Activated CD4-positive, alpha-beta memory T cell treated with anti-CD3 and anti-CD28 coated beads for 36 hours (primary cell): ENCODE measurements around the gene NF1. TPM values are rescaled to one million over a fixed set of nuclear protein-coding genes. Genes with fewer than 3 reads are reported as not detected.

ENCODE experiments used
- CTCF ChIA-PET: fragments of 350-600 bp; sonication (Branson Sonifier 250); formaldehyde crosslinking; loops from one replicate; lab custom pipeline; 2021; ENCODE audit warnings: antibody characterized with exemption, inconsistent platforms; lab: Charles Lee
- POLR2A ChIA-PET: fragments of 350-600 bp; sonication (Branson Sonifier 250); formaldehyde crosslinking; loops from one replicate; lab custom pipeline; 2021; ENCODE audit warnings: antibody characterized with exemption; lab: Charles Lee
- DNase-seq: peaks from one replicate; pipeline ENCODE4 v3.0.0-alpha.2; 2020
- H3K27ac Mint-ChIP-seq: one replicate; pipeline ENCODE4 v1.8.0; 2021; ENCODE audit warnings: mixed read lengths
- H3K27me3 Mint-ChIP-seq: one replicate; pipeline ENCODE4 v1.8.0; 2021; ENCODE audit warnings: mixed read lengths
- H3K36me3 Mint-ChIP-seq: one replicate; pipeline ENCODE4 v1.8.0; 2021; ENCODE audit warnings: mixed read lengths
- H3K4me1 Mint-ChIP-seq: one replicate; pipeline ENCODE4 v1.8.0; 2021; ENCODE audit warnings: low read depth, mixed read lengths
- H3K4me3 Mint-ChIP-seq: one replicate; pipeline ENCODE4 v1.8.0; 2021; ENCODE audit warnings: mild to moderate bottlenecking, mixed read lengths
- H3K9me3 Mint-ChIP-seq: one replicate; pipeline ENCODE4 v1.8.0; 2021; ENCODE audit warnings: mixed read lengths
- intact Hi-C: fragments of 100-400 bp; cut with micrococcal nuclease; formaldehyde crosslinking; loops from one replicate; pipeline ENCODE4 v1.15.1; 2023
- total RNA-seq, 2 experiments: library from RNA; stranded (reverse); gene quantifications; one replicate each; pipeline ENCODE4 v1.2.3, GENCODE V29; 2021

The NF1 gene
- total RNA-seq, 2 experiments from 2014 or later: 26.5 to 27.0 TPM

DNA sequence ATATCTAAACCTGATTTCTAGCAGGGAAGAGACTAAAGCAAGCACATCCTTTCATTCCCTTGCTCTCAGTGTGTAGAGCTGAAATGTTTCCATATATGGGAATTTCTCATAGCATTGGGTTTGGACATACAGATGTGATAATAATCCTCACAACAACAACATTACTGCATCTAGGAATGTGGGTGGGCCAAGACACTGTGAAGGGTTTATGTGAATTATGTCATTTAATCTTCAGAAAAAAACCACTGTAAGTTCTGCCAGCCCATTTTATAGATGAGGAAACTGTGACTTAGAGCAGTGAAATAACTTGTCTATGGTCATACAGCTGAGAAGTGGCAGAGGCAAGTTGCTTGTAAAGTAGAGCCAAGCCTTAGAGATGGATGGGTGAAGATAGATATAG, 197.0 kb downstream of the NF1 start:
- Mint-ChIP-seq H3K4me3 (no peak overlapping the region), H3K36me3 (peaks cover 4% of the 10 kb centered on the region), H3K9me3 (no peaks in the 10 kb centered on the region), H3K27ac (no peak overlapping the region), H3K27me3 (no peaks in the 10 kb centered on the region), H3K4me1 (peaks cover 5% of the 10 kb centered on the region)
- DNase-seq: no peak
- CTCF ChIA-PET: no interaction called here
- intact Hi-C loops: no loop called here
- POLR2A ChIA-PET: no interaction called here

DNA sequence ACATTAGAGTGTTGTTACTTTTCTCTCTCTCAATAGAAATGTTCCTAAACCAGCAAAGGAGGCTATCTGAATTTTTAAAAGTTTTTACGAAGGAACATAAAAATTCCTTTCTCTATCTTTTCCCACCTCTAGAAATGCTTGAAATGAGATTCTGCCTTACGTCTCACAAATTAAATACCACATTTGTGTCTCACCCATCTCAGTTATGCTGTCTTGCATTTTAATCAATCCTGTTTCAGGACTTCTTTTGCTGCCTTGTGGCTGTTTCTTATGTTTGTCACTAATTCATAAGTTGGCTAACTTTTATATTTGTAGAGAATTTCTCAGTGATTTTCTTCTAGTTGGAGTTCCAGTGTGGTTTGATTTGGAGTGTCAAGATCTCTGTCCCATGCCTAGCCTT, 198.8 kb downstream of the NF1 start:
- H3K27me3 Mint-ChIP-seq: no peaks in the 10 kb centered on the region
- DNase-seq: no peak
- H3K27ac Mint-ChIP-seq: no peak overlapping the region
- CTCF ChIA-PET: no interaction called here
- H3K4me1 Mint-ChIP-seq: peaks cover 5% of the 10 kb centered on the region
- no peaks in the 10 kb centered on the region for H3K36me3 Mint-ChIP-seq
- POLR2A ChIA-PET: no interaction called here
- intact Hi-C loops: no loop called here
- H3K4me3 Mint-ChIP-seq: no peak overlapping the region
- no peaks in the 10 kb centered on the region for H3K9me3 Mint-ChIP-seq

DNA sequence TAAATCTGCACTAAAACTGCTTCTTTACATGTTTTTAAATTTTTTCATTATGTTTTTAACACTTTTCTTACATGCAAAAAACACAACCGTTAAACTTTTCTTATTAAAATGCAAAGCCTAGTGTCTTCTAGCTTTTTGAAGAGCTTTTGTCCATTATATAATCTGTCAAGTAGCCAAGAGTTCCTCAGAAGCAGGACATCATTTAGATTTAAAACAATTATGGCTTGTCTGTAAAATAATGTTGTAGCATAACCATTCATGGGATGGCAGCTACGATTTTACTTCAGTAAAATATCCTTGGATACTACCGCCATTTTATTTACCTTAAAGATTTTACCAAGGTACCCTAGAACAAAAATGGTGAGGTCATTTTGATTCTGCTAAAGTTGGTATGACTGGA, 199.5 kb downstream of the NF1 start:
- CTCF ChIA-PET: no interaction called here
- Mint-ChIP-seq H3K36me3 (no peaks in the 10 kb centered on the region), H3K27ac (no peak overlapping the region), H3K9me3 (no peaks in the 10 kb centered on the region), H3K4me3 (no peak overlapping the region), H3K27me3 (no peaks in the 10 kb centered on the region), H3K4me1 (peaks cover 3% of the 10 kb centered on the region)
- intact Hi-C loops: no loop called here
- DNase-seq: no peak
- POLR2A ChIA-PET: no interaction called here

DNA sequence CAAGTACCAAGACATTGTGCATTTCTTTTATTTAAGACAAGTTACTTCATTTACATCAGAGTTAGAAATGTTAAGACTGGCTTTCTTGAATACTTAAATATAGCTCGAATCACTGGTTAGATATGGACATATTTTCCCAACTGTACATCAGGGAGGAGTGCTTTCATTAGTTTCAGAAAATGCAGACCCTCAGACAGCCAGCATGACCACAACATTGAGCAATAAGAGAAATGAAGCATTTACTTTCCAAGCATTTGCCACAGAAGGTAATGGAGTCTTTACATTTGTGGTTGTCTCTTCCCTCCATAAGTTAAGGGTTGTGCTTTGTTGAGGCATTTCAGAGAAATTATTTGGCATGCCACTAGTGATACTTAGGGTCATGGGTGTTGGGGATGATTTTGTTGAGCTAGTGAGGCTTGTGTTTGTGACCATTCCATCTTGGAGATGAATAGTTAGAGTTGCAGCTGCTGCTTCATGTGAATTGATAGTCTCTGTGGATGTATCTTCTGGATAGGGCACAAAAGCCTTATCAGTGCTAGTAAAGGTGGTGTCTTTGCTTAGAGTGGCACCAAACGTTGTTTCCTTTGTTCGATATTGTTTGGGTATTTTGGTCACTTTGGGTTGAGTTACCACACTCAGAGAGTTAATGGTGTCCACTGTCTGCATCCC, 200.2 kb downstream of the NF1 start:
- no peak for DNase-seq
- H3K27ac Mint-ChIP-seq: no peak overlapping the region
- CTCF ChIA-PET: no interaction called here
- H3K27me3 Mint-ChIP-seq: no peaks in the 10 kb centered on the region
- H3K9me3 Mint-ChIP-seq: no peaks in the 10 kb centered on the region
- intact Hi-C loops: no loop called here
- no peak overlapping the region for H3K4me3 Mint-ChIP-seq
- H3K36me3 Mint-ChIP-seq: no peaks in the 10 kb centered on the region
- POLR2A ChIA-PET: no interaction called here
- peaks cover 3% of the 10 kb centered on the region for H3K4me1 Mint-ChIP-seq

DNA sequence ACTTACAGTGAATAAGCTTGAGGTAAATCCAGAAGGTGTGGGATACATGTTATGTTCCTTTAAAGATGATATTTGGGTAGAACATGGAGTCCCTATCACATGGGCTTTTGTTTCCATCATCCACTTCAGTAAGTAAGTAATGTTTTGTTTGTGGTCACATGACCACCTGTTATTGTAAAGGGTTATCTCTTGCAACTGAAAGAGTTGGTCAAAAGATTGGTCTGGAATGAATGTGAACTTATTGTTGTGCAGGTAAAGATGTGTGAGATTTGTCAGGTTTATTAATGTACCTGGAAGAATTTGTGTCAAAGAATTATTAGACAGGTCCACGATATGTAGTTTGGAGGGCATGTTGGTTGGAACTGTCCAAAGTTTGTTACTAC, 200.7 kb downstream of the NF1 start:
- H3K9me3 Mint-ChIP-seq: no peaks in the 10 kb centered on the region
- no peaks in the 10 kb centered on the region for H3K36me3 Mint-ChIP-seq
- ChIA-PET POLR2A (no interaction called here), CTCF (no interaction called here)
- H3K27ac Mint-ChIP-seq: no peak overlapping the region
- no peaks in the 10 kb centered on the region for H3K27me3 Mint-ChIP-seq
- peaks cover 2% of the 10 kb centered on the region for H3K4me1 Mint-ChIP-seq
- no peak overlapping the region for H3K4me3 Mint-ChIP-seq
- intact Hi-C loops: no loop called here
- DNase-seq: no peak

DNA sequence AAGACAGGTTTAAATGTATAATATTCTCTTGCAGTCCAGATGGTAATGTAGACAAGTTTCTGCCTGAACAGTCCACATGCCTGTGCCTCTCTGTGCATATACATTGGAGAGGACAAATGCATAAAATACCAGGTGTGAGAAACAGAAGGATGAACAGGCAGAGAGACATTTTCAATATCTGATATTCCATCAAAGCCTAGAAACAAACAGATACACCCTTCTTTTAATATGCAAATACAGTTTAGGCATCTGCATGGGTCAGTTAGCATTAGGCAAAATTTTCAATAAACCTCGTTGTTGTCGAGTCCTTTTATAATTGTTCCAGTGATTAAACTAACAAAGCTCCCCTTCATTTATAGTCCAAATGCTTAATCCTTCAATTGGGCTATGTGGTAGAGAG, 201.4 kb downstream of the NF1 start:
- Mint-ChIP-seq H3K36me3 (no peaks in the 10 kb centered on the region), H3K27ac (no peak overlapping the region), H3K4me1 (peaks cover 7% of the 10 kb centered on the region), H3K27me3 (no peaks in the 10 kb centered on the region), H3K9me3 (no peaks in the 10 kb centered on the region), H3K4me3 (no peak overlapping the region)
- no peak for DNase-seq
- intact Hi-C loops: no loop called here
- ChIA-PET POLR2A (no interaction called here), CTCF (no interaction called here)

DNA sequence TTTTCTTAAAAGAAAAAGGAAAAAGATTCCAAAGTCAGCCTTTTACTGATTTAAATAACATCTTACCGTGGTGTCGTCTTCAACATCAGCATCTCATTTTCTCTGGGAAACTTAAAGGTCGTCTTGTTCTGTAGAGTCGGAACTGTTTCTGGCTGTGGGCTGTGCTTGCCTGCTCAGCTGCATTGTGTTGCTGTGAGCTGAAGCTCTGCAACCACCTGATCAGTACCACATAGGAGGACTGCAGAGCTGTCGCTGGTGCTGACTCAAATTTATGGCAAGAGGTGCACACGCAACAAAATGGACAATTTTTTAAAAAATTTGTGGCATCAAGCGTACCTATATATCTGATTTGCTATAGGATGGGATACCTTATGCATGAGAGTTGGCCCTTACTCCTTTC, 202.3 kb downstream of the NF1 start, which contains the start of gene OMG:
Gene OMG (minus strand): TSS at position 150 of the 400 bp plus-strand sequence. CDS start 908 bp downstream, outside the sequence.
- no peak for DNase-seq
- Mint-ChIP-seq H3K9me3 (no peaks in the 10 kb centered on the region), H3K4me1 (peaks cover 15% of the 10 kb centered on the region), H3K27me3 (no peaks in the 10 kb centered on the region), H3K27ac (no peak within 1 kb of the TSS), H3K4me3 (no peak within 1 kb of the TSS), H3K36me3 (no peaks in the 10 kb centered on the region)
- ChIA-PET POLR2A (no interaction called here), CTCF (no interaction called here)
- intact Hi-C loops: no loop called here

DNA sequence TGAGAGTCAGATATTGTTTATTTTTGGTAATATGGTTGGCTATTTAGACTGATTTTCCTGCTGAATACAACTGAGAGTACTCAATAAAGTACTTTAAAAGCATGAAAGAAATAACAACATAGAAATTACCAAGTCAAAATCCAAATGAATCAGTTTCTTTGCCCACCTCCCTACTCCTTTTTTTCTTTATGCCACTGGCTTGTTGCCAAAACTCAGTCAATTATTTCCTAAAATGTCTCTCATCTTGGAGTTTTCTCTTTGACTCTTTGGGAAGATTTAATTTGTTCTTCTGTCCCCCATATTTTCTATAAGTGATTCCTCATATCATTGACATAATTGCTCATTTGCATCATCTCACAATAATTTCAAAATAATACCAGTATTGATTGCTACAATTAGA, 204.8 kb downstream of the NF1 start:
- Mint-ChIP-seq H3K9me3 (peaks cover 3% of the 10 kb centered on the region), H3K4me1 (peaks cover 28% of the 10 kb centered on the region), H3K36me3 (peaks cover 19% of the 10 kb centered on the region), H3K4me3 (no peak overlapping the region), H3K27ac (no peak overlapping the region), H3K27me3 (no peaks in the 10 kb centered on the region)
- DNase-seq: no peak
- POLR2A ChIA-PET: no interaction called here
- intact Hi-C loops: no loop called here
- CTCF ChIA-PET: no interaction called here

DNA sequence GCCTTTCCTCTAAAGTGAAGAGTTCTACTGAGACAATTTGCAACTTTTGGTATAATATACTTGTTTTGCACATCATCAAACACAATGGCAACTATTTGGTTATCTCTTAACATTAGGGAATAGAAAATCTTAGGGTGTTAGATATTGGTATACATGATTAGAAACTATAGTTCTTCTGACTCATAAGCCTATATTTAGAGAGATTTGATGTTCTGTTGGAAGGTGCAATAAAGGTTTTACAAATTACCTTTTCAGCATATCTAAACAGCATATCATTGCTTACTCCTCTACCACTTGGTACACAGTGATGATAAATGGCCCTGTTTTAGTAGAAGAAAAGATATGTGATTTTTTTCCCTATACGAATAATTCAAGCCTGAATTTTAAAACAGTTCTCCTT, 212.9 kb downstream of the NF1 start:
- H3K4me3 Mint-ChIP-seq: peak overlapping the region; percentile 30
- peaks cover 3% of the 10 kb centered on the region for H3K9me3 Mint-ChIP-seq
- peaks cover 62% of the 10 kb centered on the region for H3K4me1 Mint-ChIP-seq
- H3K36me3 Mint-ChIP-seq: peaks cover 41% of the 10 kb centered on the region
- DNase-seq: no peak
- ChIA-PET POLR2A (interaction anchor here (1.0 kb wide), 1 partner anchor 12 kb away, joined by 8 read pairs; no protein-coding TSS in a partner anchor), CTCF (no interaction called here)
- intact Hi-C loops: loop anchor here (2.0 kb wide), 2 partner anchors 13 to 65 kb away; partner anchors contain the start of gene EVI2A
- H3K27ac Mint-ChIP-seq: peak overlapping the region; percentile 92
- H3K27me3 Mint-ChIP-seq: no peaks in the 10 kb centered on the region

DNA sequence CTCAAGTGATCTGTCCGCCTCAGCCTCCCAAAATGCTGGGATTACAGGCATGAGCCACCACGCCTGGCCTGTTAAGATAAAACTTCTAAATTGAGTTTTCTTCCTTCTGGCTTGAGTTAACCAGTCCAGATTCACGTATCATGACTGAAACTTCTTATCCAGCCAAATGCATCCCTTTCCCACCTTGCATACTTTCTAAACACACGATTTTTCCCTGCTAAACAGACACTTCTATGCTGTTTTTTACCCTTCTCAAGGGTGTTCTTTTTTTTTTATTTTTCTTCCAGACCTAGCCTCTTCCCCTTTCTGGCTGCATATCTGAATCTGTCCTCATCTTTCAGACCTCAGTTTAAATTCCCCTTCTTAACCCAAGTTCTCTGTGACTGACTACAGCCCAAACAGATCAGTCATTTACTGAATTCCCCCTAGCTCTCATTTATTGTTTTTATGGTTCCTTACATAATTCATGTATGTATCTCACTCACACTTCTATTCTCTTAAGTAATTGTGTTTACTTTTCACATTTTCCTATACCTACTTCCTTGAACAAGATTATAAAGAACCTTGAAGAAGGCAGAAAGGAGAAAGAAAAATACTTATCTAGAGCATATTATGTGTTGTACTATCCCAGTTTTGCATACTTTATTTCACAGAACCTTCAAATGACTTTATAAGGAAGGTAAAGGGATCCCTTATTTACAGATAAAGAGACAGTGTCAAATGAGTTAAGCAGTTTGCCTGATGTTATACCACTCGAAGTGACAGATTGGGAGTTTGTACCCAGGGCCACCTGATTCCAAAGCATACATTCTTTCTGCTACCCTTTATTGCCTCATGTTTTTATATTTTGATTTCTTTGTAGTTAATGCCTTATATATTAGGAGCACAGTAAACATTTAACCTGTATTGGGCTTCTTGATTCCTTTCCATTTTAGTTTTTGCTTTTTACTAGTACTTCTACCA, 213.9 kb downstream of the NF1 start:
- Mint-ChIP-seq H3K36me3 (peaks cover 31% of the 10 kb centered on the region), H3K4me1 (peaks cover 57% of the 10 kb centered on the region), H3K4me3 (peak overlapping the region; percentile 65), H3K27ac (peak overlapping the region; percentile 92), H3K27me3 (no peaks in the 10 kb centered on the region), H3K9me3 (no peaks in the 10 kb centered on the region)
- intact Hi-C loops: loop anchor here (2.0 kb wide), 1 partner anchor 64 kb away; no protein-coding TSS in a partner anchor
- ChIA-PET CTCF (no interaction called here), POLR2A (interaction anchor here (4.5 kb wide), 1 partner anchor 11 kb away, joined by 106 read pairs; the partner anchor contains the start of gene EVI2A)
- no peak for DNase-seq

DNA sequence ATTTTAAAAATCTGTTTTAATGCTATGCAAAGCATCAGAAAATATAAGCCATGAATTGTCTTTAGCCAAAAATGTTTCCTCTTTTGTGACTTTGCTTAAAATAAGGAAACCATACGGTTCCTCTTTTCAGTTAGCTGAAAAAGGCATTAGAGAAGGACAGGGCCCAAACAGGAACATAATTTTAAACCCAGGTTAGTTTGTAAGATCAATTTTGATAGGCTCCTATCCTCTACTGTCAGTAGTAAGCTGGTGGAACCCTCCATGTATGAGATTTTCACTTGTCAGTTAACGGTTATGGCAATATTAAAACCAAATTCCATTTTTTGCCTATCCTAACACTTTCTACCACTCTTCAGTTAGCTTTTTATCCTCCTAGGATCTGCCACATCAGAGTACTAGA, 214.8 kb downstream of the NF1 start:
- H3K36me3 Mint-ChIP-seq: peaks cover 26% of the 10 kb centered on the region
- H3K27me3 Mint-ChIP-seq: no peaks in the 10 kb centered on the region
- ChIA-PET CTCF (interaction anchor here (1.7 kb wide), 1 partner anchor 10 kb away, joined by 13 read pairs; no protein-coding TSS in a partner anchor), POLR2A (interaction anchor here (4.5 kb wide), 1 partner anchor 10 kb away, joined by 106 read pairs; the partner anchor contains the start of gene EVI2A)
- H3K4me3 Mint-ChIP-seq: peak overlapping the region; percentile 83
- DNase-seq: no peak
- peaks cover 57% of the 10 kb centered on the region for H3K4me1 Mint-ChIP-seq
- H3K9me3 Mint-ChIP-seq: no peaks in the 10 kb centered on the region
- H3K27ac Mint-ChIP-seq: peak overlapping the region; percentile 92
- intact Hi-C loops: loop anchor here (2.0 kb wide), 1 partner anchor 63 kb away; no protein-coding TSS in a partner anchor

DNA sequence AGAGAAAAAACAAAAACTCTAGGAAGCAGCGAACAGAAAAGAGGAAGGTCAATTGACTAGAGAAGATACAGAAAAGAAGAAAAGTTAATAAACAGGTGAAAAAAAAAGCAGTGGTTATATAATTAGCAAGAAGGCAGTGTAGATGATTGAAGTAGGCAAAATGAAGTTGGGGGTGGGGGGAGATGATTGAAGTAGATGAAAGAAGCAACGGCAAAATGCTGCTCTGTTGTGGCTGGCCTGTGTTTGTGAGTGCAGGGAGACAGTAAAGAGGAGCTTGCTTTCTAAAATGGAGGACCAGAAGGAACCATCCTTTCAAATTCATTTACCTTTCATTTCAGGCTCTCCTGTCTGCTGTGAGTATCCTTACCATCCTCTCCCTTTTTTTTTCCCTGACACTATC, 215.5 kb downstream of the NF1 start:
- no peaks in the 10 kb centered on the region for H3K9me3 Mint-ChIP-seq
- DNase-seq: peak; percentile 51
- intact Hi-C loops: loop anchor here (1.0 to 5.0 kb wide), 2 partner anchors 11 to 338 kb away; partner anchors contain the start of genes EVI2A and RNF135
- no peaks in the 10 kb centered on the region for H3K27me3 Mint-ChIP-seq
- H3K4me1 Mint-ChIP-seq: peaks cover 55% of the 10 kb centered on the region
- H3K36me3 Mint-ChIP-seq: peaks cover 18% of the 10 kb centered on the region
- peak overlapping the region; percentile 83 for H3K4me3 Mint-ChIP-seq
- H3K27ac Mint-ChIP-seq: peak overlapping the region; percentile 92
- ChIA-PET POLR2A (interaction anchor here (4.5 kb wide), 1 partner anchor 9 kb away, joined by 106 read pairs; the partner anchor contains the start of gene EVI2A), CTCF (interaction anchor here (1.7 to 1.8 kb wide), 2 partner anchors 9 to 11 kb away, joined by 6 to 13 read pairs; partner anchors contain the start of gene EVI2A)
